A204.1 (cell line): ENCODE data around the gene ORC4.

Experiments used
- FAIRE-seq: peaks from 2 replicates; lab custom pipeline; 2012; peaks lifted over from hg19 to GRCh38; lab: Jason Lieb, UNC

The ORC4 gene

GRCh38 chr2:147927053-147927588 is 93.4 kb downstream of the ORC4 start:
- FAIRE-seq = no peak

- FAIRE-seq = no peak
Observed at GRCh38 chr2:147925886-147926285, 94.7 kb downstream of the ORC4 start.

- FAIRE-seq = no peak
Observed at GRCh38 chr2:147924647-147925046, 95.9 kb downstream of the ORC4 start.

DNA sequence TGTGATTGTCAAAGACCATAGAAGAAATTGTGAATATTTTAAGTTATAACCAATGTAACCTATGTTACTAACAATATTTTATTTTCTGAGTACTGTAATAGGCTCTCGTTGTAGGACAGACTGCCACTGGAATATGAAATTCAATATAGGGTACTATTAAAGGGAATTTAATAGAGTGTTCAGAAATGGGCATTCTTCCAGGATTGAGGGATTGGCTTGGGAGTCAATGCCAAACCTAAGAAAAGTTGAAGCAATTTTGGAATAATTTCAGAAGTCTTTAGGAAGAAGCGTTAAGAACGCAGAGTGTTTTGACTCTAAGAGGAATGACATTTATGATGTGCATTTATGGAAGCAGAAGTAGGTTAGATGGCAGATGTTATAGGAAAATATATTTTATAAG is 96.7 kb downstream of the ORC4 start:
- no peak for FAIRE-seq

GRCh38 chr2:147917161-147917560 is 103.4 kb downstream of the ORC4 start:
- FAIRE-seq = no peak

DNA sequence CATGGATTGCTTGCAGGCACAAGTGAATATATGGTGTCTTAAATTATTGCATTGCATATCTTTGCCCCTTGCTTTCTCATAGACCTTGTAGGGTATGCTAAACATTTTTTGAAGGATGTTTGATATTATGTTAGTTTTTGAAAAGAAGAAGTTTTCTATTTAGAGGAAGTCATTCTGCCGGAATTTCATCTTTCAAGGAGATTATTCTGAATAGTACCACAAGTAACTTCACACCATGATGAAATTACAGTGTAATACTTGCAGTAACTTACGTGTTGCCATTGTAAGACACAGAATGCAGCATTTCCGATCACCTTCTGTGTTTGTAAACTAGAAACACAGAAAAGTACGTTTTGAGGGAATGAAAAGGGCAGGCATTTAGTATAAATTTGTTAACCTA is 103.8 kb downstream of the ORC4 start:
- FAIRE-seq = no peak

GRCh38 chr2:147916067-147916466 is 104.5 kb downstream of the ORC4 start:
- FAIRE-seq = no peak

GRCh38 chr2:147913701-147914480 is 106.6 kb downstream of the ORC4 start:
- FAIRE-seq = no peak

DNA sequence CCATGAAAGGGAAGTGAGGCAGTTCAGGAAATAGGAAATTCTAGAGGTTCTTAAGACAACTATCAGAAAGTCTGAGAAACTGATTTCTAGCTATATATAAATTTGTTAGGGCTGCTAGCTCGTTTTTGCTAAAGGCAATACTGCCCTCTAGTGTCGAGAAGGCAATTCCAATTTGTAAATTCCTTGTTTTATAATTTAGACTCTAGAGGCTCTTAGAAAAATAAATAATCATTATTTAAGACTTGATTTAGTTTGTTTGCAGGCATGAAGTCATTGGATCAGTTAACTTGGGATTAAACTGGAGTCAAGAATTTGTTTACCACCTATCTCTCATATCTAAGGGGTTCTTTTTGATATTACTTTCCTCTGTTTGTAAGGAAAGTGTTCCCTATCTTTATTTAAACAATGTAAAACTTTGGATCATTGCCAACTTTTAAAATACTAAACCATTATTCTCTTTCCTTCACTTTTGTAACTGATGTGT is 109.5 kb downstream of the ORC4 start:
- peak; percentile 93 for FAIRE-seq

GRCh38 chr2:147909178-147909577 is 111.4 kb downstream of the ORC4 start:
- FAIRE-seq = no peak

DNA sequence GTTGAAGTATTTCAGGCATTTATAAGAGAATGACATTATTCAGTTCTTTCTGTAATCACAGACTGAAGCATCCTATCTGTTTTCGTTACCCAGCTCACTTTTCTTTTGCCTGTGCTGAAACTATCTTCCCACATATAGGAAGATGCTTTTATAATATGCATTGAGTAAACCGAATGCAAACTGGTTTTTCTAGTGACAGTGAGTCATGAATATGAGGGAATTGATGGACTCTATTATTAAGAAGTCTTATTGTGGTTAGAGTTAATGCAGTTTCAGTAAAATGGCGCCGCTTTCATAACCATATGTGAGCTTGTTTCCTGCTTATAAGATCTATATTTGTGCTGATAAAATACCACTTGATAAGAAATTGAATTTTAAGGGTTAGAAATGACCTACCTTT is 116.5 kb downstream of the ORC4 start:
- no peak for FAIRE-seq

DNA sequence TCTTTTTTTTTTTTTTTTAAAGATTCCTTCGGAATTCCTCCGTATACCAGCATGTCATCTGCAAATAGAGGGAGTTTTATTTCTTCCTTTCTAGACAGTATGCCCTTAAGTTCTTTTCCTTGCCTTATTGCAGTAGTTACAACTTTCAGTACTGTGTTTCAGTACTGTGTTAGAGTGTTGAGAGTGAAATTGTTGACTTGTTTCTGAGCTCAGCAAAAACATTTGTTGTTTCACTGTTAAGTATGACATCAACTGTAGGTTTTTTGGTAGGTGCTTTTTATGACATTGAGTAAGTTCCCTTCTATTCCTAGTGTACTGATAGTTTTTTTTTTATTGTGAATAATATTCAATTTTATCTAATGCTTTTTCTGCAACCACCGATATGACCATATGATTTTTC is 131.9 kb downstream of the ORC4 start:
- FAIRE-seq = no peak

DNA sequence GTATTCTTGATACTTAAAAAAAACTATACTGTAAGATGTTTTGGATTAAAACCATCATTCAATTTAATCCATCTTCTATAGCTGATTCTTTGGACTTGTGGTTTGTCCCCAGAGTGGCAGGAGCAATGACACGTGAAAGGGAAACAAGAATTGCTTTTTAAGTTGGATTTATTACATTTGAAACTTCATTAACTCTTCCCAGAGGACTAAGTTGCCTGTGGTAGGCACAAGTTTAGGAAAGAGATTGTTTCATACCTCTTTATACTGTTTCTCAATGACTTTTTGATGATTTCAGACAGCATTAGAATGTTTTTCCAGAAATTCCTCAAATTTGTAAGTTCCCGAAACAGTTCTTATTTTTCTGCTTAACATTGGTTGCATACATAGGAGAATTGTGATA is 134.4 kb downstream of the ORC4 start:
- no peak for FAIRE-seq

- no peak for FAIRE-seq
Observed at GRCh38 chr2:147884830-147885229, 135.7 kb downstream of the ORC4 start.

DNA sequence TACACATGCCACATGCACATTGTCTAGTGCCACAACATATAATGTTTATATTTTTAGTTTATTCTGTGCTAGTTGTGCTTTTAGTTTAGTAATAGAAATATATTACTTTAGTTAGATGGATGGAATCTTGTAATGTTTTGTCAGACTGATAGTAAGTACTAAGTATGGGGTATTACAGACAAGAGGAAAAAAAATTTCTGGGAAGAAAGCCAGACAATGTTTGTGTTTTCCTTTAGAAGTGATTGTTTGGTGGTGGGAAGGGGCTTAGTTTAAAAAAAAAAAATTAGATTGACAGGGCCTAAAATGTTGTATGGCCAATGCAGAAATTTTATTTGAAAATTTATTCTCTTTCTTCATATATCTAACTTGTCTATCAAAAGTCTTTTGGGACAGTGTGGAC is 137.9 kb downstream of the ORC4 start:
- FAIRE-seq = no peak
